GM19238 (cell line): ENCODE results near the gene NIT2.
"Not testable (repeated sequence)": the region's sequence is repeated elsewhere in the genome, so short reads cannot be mapped to it uniquely, and the experiment has no call there.

ENCODE experiments used
- DNase-seq: peaks from one replicate; pipeline ENCODE4 v3.0.0; 2011; ENCODE audit warnings: low spot score; ENCODE audit not compliant: insufficient read length

The NIT2 gene

DNA sequence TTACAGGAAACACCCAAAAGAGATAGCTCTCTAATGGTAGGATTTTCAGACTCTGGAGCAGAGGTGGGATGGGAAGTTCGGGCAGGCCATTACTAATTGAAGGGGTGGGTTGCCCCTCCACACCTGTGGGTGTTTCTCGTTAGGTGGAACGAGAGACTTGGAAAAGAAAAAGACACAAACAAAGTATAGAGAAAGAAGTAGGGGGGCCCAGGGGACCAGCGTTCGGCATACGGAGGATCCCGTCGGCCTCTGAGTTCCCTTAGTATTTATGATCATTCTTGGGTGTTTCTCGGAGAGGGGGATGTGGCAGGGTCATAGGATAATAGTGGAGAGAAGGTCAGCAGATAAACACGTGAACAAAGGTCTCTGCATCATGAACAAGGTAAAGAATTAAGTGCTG is 1.7 kb downstream of the NIT2 start:
- DNase-seq, result not testable (repeated sequence)

DNA sequence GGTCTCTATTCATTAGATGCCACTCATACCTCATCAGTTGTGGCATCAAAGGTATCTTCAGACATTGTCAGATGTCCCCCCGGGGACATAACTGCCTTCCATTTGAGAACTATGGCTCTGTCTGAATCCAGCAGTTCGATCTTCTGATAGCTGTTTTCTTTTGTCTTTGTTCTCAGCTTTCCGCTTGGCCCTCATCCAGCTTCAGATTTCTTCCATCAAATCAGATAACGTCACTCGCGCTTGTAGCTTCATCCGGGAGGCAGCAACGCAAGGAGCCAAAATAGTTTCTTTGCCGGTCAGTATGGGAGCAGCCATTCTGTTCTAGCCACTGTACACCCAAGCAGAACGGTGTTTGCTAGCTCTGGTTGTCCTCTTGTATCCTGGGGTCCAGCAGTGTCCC is 4.4 kb downstream of the NIT2 start:
- DNase-seq, result no peak

DNA sequence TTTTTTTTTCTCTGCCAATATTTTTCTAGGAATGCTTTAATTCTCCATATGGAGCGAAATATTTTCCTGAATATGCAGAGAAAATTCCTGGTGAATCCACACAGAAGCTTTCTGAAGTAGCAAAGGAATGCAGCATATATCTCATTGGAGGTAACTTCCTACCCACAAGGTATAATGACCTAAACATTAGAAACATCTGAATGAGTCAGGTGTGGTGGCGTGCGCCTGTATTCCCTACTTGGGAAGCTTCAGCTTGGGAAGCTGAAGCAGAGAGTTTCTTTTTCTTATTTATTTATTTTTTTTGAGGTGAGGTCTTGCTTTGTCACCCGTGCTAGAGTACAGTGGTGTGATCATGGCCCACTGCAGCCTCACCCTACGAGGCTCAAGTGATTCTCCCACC is 5.2 kb downstream of the NIT2 start:
- DNase-seq, result no peak

DNA sequence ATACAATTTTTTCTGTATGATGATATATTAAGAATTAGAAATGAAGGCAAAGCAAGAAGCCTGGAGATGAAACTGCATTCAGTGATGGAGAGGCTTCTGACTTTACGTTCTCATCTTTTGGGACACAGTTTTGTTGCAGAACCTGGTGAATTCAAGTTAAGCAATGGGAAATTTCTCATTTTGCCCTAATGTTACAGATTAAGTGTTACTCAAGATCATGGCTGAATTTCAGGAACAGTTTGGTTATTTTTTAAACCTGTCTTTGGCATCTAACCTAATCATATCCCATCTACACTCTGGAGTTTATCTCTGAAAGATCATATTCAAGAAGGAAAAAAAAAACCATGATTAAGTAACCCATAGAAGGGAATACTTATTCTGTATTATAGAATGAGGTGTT is 6.0 kb downstream of the NIT2 start:
- no peak for DNase-seq

DNA sequence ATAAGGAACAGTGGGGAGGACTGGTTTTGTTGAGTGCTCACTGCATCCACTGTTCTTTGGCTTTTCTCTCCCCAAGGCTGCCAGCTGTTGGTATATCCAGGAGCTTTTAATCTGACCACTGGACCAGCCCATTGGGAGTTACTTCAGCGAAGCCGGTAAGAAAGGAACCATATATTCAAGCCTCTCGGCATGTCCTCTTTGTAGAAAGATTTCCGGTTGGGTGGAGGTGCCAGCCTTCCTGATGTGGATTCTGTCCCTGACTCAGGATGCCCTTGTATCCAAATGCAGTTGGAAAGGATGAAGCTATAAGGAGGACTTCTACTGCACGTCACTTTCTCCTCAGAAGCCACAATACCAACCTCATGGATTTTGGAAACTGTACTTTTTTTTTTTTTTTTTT is 14.2 kb downstream of the NIT2 start:
- DNase-seq, result no peak

DNA sequence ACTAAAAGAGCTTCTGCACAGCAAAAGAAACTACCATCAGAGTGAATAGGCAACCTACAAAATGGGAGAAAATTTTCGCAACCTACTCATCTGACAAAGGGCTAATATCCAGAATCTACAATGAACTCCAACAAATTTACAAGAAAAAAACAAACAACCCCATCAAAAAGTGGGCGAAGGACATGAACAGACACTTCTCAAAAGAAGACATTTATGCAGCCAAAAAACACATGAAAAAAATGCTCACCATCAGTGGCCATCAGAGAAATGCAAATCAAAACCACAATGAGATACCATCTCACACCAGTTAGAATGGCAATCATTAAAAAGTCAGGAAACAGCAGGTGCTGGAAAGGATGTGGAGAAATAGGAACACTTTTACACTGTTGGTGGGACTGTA is 17.2 kb downstream of the NIT2 start:
- DNase-seq, result not testable (repeated sequence)

DNA sequence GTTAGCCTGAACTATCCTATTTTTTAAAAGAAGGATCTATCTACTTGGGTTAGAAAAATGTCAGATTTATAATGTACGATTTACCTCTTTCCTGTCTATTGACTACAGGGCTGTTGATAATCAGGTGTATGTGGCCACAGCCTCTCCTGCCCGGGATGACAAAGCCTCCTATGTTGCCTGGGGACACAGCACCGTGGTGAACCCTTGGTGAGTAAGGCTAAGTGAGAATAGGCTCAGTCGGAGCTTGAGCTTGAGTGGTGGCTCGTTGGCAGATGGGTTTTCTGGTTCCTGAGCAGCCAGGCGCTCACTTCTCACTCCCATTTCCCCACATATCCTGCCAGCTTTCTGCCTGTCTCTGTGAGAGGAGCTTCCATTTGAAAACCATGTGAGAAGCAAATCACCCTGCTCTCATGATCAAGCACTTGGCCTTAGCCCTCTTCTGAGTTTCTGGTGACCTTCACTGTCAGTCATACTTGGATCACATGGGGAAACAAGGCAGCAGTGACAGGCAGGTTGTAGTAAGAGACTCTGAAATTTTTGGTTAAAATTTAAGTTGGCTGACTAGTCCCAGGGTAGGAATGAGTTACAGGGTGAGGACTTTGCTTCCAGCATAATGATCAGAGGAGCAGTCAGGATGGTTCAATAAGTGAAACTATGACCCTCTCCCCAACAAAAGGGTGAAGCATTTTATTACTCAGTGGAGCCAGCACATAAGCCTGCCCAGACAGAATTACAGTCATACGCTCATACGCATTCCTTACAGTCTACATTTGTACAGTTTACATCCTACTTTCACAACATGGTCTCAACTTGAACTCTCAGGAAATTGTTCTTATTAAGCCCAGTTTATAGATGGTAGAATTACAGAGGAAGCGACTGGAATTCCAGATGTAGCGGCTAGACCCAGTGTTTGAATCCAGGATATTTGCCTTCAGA is 18.0 kb downstream of the NIT2 start:
- DNase-seq, result no peak

DNA sequence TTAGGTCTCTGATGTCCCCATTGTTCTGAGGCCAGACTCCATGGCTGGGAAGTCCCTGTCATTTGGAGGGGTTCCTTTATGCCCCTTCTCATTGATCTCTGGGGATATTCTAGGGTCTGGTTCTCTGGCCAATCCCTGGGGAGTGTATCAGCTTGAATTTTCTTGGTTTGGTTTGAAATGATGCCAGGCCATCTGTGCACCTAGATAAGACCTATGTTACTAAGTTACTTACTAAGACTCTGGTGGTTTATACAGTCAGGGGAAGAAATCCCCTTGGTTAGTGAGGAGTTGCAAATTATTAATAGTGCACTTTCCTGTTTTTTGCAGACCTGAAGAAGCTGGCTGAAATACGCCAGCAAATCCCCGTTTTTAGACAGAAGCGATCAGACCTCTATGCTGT is 20.3 kb downstream of the NIT2 start:
- no peak for DNase-seq

DNA sequence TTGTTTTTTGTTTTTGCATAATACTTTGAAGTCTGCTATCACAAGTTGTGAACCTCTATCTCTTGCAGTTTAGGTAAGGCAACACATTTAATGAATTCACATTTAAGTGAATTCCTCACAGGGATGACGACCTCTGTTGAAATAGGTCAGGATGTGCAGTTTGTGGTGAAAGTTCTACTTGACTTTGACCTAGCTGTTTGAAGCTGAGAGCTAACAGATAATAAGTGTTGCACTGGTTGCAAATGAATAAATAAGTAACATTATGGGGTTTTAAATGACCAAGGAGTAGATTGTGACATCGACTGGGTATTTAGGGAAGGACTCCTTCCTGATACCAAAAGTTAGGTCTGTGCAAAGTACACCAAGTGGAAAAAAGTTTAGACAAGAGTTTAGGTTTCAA is 23.9 kb downstream of the NIT2 start:
- no peak for DNase-seq

DNA sequence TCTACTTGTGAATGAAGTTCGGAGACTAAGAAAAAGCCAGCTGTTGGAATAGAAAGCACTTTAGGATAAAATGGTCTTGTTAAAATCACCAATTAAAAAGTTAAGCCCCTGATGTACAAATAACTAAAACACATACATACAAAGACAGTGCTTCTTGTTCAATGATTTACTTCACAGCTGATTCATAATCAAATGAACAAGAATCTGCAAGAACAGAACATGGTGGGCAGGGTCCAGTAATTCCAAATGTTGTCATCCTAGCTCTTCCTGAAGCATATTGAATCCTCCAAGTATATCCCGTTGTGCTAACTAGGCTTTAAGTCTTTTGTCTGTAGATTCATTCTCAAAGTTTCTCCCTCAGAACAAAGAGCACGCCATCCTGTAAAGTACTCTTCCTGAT is 24.5 kb downstream of the NIT2 start:
- DNase-seq, result no peak

DNA sequence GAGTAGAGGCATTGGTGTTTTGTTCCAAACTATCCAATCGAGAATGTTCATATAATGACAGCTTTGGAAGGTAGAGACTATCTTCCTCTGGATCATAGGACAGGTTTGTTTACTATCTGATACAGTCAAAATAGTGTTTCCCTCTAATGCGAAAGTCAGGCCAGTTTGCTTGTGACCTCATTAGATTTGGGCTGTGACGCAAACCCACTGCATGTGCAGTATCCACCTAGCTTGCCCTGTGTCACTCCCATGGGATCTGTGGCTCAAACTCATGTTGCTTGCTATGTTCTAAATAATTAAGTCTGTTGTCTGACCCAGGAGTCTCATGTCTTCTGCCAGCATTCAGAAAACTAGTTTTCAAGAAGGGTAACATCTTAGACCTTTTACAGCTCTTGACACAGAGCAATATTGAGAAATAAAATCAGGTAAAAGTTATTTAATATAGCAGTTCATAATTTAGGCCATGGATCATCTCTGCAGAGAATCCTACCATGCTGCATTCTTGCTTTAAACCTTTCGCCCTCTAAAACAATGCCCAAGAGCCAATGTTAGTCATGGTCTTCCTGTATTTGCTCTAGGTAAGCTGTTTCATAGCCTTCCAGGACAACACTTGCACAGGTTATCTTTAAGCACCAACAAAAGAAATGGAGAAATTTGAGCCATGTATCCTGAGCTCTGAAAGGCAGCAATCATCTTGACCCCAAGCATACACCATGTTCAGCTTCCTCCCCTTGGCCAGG is 26.4 kb downstream of the NIT2 start:
- no peak for DNase-seq

DNA sequence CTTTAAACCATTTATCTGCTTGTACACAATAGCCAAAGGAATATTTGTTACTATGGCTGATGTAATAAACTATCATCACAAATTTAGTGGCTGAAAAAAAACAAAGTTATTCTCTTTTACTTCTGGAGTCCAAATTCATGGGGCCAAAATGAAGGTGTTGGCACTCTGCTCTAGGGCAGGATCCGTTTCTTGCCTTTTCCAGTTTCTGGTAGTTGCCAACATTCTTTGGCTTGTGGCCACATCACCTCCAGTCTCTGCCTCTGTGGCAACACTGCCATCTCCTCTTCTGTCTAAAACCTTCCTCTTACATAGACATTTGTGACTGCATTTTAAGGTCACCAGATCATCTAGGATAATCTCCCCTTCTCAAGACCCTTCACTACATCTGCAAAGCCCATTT is 27.3 kb downstream of the NIT2 start:
- DNase-seq, result no peak

DNA sequence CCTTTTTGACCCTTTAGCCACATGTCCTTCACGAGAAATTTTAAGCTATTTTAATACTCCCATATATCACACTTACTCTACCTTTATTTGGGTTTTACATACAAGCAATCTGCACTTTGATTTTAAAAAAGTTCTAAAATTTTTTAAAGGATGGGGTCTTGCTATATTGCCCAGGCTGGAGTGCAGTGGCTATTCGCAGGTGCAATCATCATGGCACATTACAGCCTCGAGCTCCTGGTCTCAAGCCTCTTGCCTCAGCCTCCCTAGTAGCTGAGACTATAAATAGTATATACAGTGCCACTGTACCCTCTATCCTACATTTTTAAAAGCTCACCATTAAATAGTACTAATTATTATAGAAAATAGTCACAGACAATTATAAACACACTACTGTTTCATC is 29.9 kb downstream of the NIT2 start:
- DNase-seq, result no peak

DNA sequence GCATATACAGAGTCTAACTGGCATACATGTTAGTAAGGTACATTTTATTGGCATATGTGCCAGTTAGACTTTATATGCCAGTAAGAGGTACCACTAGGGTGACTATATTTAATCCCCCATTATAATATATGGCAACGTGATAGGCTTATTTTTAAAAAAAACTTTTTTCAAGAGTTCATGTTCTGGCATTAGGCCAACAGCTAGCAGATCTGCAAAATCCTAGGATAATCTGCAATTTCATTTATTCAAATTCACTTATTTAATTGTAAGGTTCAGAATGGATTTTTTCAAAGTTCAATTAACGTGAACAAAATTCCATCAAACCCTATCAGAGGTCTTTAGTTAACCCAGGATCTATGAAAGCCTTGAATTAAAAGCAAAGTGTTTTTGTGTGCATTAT is 31.9 kb downstream of the NIT2 start:
- DNase-seq, result no peak

DNA sequence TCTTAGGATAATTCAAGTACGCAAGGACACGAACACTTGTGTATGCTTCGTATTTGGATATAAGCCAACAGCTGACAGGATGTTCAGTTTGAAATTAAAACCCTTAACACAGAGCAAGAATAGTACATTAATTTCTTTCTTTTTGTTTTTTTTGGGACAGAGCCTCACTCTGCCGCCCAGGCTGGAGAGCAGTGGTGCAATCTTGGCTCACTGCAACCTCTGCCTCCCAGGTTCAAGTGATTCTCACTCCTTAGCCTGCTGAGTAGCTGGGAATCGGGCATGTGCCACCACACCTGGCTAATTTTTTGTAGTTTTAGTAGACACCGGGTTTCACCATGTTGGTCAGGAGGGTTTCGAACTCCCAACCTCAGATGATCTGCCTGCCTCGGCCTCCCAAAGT is 33.9 kb downstream of the NIT2 start:
- no peak for DNase-seq

DNA sequence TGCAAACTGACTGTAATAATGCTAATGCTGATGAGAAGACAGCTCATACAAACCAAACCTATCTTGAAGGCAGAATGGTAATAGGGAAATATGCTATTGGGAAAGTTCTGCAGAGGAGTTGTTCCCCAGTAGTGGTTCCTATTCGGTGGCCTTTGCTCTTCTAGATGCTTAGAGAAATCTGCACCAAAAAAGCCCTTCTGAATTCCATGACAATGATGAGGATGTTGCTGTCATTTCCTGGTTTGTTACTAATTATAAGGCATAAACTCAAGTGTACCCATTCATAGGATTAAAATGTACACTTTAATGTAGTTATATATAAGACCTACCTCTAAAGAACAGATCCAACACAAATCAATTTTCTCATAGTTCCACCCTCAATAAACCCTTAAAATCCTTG is 36.2 kb downstream of the NIT2 start:
- no peak for DNase-seq

DNA sequence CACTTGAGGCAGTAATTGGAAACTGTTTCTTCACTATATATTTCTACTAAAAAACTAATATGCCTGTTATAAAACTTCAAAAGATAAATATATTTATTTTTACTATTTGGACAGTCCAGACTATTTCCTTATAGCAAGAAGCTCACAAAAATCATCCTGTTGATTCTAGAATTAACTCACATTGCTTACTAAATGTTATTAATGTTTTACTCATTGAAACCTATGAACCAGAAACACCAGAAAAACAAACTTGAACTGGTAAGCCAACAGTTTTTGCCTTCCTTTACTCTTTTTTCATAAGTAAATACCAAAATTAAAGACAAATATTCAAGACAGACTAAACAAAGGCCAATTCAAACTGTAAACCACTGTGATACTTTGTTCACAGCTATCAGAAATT is 40.0 kb downstream of the NIT2 start:
- no peak for DNase-seq

DNA sequence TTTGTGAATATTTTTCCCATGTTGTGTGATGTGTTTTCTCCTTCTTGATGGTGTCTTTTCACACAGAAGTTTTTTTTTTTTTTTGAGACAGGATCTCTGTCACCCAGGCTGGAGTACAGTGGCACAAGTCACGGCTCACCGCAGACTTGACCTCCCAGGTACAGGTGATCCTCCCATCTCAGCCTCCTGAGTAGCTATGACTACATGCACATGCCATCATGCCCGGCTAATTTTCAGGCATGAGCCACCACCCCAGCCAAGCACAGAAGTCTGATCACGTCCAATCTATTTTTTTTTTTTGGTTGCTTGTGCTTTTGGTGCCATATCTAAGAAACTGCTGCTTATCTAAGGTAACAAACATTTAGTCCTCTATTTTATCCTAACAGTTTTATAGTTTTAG is 41.7 kb downstream of the NIT2 start:
- DNase-seq, result no peak

DNA sequence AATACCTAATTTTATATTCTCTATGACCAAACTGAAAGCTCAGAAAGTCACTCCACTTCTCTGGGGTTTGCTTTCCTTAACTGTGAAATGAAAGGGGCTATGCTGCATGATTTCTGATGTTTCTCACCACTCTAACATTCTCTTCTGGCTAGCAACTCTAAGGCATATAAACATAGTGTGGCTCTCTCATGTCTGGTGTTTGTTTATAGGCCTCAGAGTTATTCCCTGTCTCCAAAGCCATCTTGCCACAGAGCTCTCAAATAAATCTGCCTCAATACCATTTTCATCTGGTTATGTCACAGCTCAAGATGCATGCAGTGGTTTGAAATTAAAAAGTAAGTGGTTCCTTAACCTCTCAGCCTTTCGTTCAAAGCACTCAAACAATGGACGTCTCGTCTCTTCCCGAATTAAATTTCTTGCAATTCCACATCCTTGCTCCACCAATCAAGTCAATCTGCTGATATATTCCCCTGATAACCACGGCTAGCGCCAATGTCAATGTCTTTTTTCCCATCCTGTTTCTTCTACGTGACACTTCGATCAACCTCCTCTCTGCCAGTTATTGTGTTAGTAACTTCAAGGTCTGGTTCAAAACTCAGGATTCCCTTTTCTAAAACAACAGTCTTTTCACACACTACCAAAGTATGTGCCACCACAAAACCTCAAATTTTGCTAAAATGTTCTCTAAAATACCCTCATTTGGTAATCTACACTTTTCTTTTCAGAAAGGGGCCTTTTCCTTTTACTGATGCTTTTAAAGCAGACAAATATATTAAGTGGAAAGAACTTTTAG is 50.4 kb downstream of the NIT2 start:
- no peak for DNase-seq

DNA sequence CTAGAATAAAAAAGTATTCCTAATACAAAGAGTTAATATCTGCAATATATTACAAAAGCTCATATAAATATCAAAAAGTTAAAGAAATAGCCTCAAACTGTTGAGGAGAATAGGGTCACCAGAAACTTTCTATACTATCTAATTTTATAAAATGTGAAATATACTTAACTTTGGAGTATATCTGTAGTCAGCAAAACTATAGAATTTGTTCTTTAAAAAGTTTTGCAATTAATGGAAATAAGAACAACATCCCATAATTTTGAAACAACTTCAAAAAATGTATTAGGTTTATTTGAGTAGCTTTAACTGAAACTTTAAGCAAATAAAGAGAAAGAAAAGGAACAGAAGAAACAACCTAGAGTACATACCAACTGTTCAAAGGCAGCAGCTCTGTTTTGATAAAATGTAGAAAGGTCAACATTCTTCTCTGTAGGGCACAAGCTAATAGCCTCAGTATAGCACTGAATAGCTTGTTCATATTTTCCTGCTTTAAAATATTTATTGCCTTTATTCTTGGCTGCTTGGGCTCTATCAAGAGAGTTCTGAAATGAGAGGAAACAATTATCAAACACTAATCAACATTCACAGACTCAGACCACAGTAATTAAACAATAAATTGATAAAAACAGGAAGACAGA is 52.0 kb downstream of the NIT2 start:
- no peak for DNase-seq

DNA sequence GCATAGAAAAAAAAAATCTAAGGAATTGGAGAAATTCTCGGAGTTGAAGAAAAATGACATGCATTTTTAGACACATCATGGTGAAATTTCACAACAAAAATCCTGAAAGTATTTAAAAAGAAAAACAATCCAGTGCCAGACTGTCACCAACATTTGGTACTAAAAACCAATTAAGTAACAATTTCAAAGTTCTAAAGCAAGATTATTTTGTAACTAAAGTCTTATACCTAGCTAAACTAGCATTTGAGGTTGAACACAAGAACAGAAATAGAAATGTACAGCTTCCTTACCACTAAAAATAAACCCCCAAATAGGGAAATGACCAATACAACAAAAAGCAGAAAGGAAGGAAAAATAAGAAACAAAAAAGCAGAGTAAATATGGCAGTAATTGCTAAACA is 54.5 kb downstream of the NIT2 start:
- DNase-seq, result no peak
